CMK (cell line): Measurements from ENCODE around the gene KIF16B.

Experiments
- DNase-seq: peaks from one replicate; pipeline ENCODE4 v3.0.0-alpha.2; 2010; ENCODE audit warnings: low read depth

Gene KIF16B

GRCh38 chr20:16393297-16393696 lies 180.0 kb downstream of the KIF16B start:
- no peak for DNase-seq

- no peak for DNase-seq
Observed at GRCh38 chr20:16392346-16392745, 180.9 kb downstream of the KIF16B start.

DNA sequence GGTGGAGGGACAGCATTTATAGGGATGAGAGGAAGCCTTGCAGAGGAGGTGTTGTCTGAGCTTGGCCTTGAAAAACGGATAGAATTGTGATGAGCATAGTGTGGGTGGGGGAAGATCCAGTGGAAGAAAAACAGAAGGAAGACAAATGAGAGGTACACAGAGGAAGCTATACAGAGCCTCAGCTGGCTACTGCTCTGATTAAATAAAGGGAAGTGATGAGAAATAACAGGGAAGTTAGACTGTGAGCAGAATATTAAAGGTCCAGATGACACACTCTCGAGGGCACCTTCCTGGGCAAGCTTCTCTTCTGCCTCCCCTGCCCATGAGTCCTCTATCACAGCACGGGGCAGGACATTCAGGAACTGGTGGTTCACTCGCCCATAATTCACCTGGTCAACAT lies 182.3 kb downstream of the KIF16B start:
- DNase-seq, result no peak

- DNase-seq, result no peak
Observed at GRCh38 chr20:16388731-16389130, 184.5 kb downstream of the KIF16B start.

- DNase-seq, result no peak
Observed at GRCh38 chr20:16387666-16388065, 185.6 kb downstream of the KIF16B start.

GRCh38 chr20:16385891-16386290 lies 187.4 kb downstream of the KIF16B start:
- no peak for DNase-seq

GRCh38 chr20:16385462-16385861 lies 187.8 kb downstream of the KIF16B start:
- DNase-seq, result no peak

DNA sequence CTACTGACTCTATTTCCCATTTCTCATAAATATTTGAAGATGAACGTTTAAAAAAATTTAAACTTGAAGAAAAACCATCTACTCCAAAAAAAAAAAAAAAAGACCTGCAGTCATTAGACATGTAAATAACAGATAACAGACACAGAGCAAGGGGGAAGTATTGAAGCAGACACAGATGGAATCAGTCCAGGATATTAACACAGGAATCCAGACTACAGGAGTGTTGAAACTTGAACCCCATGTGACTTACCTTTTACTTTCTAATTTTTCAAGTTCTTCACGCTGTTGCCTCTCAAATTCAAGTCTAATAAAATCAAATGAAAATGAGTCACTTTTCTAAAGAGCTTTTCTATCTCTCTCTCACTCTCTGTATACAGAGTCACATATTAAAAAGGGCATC lies 191.8 kb downstream of the KIF16B start:
- DNase-seq, result no peak

DNA sequence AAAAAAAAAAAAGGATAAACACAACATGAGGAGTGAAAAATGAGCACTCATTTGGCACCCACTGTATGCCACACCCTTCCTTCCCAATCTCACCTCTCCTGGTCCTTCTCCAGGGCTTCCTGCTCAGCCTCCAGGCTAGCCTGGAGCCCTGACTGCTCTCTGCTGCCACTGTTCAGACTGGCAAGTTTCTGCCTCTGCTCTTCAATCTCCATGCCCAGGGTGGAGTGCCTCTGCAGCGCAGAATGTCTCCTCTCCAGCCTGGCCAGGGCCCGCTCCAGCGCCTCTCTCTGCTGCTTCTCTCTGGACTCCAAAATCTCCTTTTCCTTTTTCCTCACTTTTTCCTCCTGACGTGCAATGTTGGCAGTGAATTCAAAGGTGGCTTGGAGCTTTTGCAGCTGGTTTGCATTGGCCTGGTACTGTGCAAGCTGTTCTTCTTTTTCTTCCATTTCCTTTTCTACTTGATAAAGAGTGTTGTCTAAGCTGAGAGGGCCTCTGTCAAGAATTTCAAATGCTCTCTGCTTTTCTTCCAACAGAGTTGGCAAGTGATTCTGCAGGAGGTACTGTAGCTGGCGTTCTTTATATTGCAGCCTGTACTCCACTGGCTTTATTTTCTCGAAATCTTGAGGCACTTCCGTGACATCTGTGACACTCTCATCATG lies 194.4 kb downstream of the KIF16B start:
- no peak for DNase-seq

DNA sequence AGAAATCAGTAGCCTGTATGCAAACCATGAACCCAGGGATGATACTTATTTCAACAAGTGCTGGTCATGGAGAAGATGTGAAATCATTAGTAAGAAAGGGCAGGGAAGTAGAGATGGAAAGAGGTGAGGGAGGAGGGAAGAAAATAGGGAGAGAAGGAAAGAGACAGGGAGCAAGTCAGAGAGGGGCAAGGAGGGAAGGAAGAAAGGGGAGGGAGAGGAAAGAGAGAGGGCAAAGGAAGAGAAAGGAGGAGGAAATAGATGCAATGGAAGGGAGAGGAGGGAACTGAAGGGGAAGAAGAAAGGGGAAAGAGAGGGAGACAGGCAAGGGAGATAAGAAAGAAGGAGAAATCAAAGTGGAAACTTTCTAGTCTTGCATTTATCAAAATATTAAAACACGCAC lies 195.1 kb downstream of the KIF16B start:
- no peak for DNase-seq

- no peak for DNase-seq
Observed at GRCh38 chr20:16369441-16369840, 203.8 kb downstream of the KIF16B start.

DNA sequence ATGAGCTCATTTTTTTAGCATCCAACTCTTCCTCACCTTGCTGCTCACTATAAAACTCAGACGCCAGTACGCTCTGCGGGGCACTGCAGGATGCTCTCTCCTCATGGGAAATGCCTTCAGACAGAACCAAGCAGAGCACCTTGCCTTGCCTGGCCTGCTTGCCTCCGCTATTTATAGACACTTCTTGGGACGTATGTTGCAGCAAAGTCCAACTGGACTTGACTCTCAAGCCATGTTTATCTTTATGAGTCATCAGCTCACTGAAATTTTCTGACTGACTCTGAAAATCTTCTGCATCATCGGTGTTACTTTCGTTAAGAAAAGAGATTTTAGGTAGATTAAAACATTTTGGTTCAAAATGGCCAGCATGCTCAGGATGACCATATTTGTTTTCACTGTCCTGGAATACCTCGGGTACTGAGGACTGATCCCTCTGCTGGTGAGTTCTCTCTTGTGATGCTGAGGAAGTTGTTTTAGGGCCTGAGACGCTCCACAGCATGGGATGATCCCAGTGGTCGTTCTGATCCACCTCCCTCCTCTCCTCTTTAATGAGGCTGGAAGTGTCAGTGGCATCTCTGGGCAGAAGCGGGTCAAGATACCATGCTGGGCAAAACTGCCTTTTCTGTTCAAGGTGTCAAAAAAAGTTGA lies 204.5 kb downstream of the KIF16B start:
- DNase-seq, result no peak

DNA sequence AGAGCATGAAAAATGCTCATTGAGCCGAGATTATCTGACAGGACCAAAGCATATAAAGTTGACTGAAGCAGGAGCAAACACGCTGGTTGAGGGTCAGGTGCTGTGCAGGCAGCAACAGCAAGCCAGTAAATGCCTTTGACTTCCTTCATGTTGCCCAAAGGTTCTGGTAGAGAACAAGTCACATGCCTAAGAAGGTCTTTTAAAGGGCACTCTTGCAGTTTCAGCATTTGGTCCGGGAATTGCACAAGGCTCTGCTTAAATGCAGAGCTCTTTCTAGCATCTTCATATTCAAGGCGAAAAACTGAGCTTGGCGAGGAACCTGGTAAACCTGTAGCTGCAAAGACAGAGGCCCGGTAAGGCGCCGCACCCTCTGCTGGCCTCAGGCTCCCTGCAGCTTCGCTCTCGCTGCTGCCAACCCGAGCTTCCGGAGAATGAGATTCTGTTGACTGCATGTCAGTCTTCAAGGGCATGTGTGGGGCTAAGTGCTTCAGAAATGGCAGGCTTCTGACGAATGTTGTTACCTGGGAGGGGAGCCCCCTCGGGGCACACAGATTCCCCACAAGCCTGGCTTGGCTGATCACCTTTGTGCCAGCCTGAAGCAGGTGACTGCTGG lies 205.2 kb downstream of the KIF16B start:
- no peak for DNase-seq

DNA sequence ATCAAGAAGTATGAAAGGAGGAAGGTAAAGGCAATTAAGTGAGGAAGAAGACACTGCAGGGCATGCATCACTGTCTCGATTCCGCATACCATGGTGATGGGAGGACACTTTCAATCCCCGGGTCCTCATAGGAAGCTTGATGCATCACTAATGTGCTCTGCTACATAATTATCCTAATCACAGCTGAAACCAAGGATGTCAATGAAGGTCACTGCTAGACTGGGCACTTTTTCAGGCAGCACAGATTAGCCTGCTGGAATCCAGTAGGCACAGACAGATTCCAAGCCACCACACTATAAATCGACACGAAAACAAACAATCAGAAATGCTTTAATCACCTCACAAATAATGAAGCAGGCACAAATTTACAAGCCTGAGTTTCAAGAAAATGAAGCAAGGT lies 206.7 kb downstream of the KIF16B start:
- DNase-seq, result no peak

GRCh38 chr20:16364320-16364687 lies 208.9 kb downstream of the KIF16B start:
- DNase-seq, result no peak

DNA sequence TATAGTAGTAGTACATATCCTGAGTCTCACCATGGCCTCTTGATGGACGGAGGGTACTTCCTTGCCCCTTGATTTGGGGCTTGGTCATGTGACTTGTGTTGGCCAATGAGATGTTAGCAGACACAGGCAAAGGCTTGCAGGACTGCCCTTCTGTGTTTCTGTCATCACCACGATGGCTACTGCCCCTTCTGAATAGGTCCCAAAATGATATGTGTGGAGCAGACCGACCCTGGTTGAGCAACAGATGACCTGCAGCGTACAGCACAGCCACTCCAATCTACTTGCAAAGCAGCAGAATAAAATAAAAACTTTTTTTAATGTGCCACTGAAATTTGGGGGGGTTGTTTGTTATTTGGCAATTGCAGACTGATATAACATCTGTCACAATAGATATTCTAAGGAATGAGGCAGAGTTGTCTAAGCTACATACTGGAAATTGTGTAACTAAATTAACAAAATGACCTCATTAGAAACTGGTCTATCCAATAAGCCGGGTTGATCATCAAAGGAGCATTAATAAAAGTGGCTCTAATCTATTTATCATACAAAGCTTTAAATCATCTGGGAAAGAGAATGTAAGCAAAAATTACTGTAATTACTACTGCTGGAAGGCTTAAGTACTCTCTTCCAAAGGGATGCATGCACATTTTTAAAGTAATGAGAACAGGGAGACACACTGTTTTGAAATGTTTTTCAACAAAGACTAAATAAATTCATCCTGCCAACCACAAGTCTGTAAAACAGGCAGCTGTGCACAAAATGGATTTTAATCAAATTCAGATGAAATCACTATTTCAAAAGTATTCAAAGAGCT lies 209.5 kb downstream of the KIF16B start:
- DNase-seq, result no peak

DNA sequence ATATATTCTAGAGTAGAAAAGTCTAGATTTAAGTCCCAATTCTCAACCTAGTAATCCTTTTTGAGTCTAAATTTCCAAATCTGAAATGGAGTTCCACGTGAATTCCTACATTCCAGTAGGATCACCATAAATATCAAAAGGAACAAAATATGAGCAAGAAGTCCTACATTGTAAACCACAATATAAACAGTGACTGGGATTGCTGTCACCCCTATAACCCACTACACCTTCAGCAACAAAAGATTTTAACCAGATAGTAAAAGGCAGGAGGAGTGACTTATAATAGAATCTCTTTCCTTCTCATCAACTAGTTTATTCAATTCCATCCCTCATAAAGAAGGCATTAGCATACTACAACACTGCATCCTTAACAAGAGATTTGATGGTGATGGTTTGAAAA lies 210.6 kb downstream of the KIF16B start:
- DNase-seq, result no peak

GRCh38 chr20:16360668-16361067 lies 212.6 kb downstream of the KIF16B start:
- DNase-seq, result no peak

- no peak for DNase-seq
Observed at GRCh38 chr20:16353417-16353781, 219.8 kb downstream of the KIF16B start.

GRCh38 chr20:16352751-16353416 lies 220.4 kb downstream of the KIF16B start:
- DNase-seq, result no peak

DNA sequence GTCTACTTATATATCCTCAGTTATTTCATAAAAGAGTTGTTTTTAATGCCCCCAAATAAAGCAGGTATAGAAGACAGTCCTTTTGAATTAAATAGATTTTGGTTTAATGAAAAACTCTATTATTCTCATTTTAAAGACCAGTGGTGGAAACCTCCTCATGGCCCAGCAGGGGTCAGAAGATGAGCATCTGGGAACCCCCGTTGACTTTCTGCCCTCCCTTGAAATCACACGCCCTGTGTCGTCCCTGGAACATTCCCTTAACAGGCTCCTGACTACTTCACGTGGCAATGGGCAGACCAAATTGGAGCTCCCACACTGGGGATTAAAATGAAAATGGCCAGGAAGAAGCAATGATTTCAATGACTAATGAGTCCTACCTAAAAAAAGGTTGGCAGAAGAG lies 220.9 kb downstream of the KIF16B start:
- DNase-seq, result no peak

GRCh38 chr20:16351415-16351814 lies 221.8 kb downstream of the KIF16B start:
- DNase-seq, result no peak
